A673 (cell line): ENCODE data around the gene PTCHD1. TPM values are rescaled to one million over a fixed set of nuclear protein-coding genes. Genes with fewer than 3 reads are reported as not detected.

Source experiments
- BruUV-seq: library from RNA; stranded (reverse); fragments of 400-500 nt; replicated peaks from 2 replicates; lab custom pipeline; 2021; lab: Mats Ljungman, UMichigan
- CTCF ChIA-PET: fragments of 300-600 bp; sonication (Branson Sonifier 250); formaldehyde crosslinking; loops from one replicate; lab custom pipeline; 2022; ENCODE audit warnings: antibody characterized with exemption; lab: Charles Lee
- POLR2A ChIA-PET: fragments of 300-600 bp; sonication (Branson Sonifier 250); formaldehyde crosslinking; loops from one replicate; lab custom pipeline; 2022; ENCODE audit warnings: antibody characterized with exemption; ENCODE audit not compliant: low non-redundant PET; lab: Charles Lee
- DNase-seq: peaks from one replicate; pipeline ENCODE4 v3.0.0-alpha.2; 2015; ENCODE audit warnings: low spot score
- H3K27ac ChIP-seq: fragments of 200-600 bp; sonication (generic); 2 replicates; pipeline ENCODE4 v1.5.1; 2016; ENCODE audit warnings: mixed run types, low read depth, mild to moderate bottlenecking, mixed read lengths, antibody characterized with exemption, low read length; ENCODE audit not compliant: poor library complexity, severe bottlenecking
- H3K27me3 ChIP-seq: fragments of 200-600 bp; sonication (generic); replicated peaks from 2 replicates; pipeline ENCODE4 v1.6.1; 2017; ENCODE audit warnings: mixed run types, low read depth, mild to moderate bottlenecking, mixed read lengths, antibody characterized with exemption, low read length; ENCODE audit not compliant: insufficient read depth, poor library complexity
- H3K36me3 ChIP-seq: fragments of 200-600 bp; sonication (generic); 2 replicates; pipeline ENCODE4 v1.6.1; 2016; ENCODE audit warnings: mixed run types, mild to moderate bottlenecking, mixed read lengths, antibody characterized with exemption, low read length; ENCODE audit not compliant: insufficient read depth, poor library complexity, severe bottlenecking
- H3K4me1 ChIP-seq: fragments of 200-600 bp; sonication (generic); 2 replicates; pipeline ENCODE4 v1.6.1; 2017; ENCODE audit warnings: mixed run types, mild to moderate bottlenecking, mixed read lengths, antibody characterized with exemption, low read length; ENCODE audit not compliant: insufficient read depth, poor library complexity, severe bottlenecking
- H3K4me3 ChIP-seq: fragments of 200-600 bp; sonication (generic); 2 replicates; pipeline ENCODE4 v1.5.1; 2016; ENCODE audit warnings: low read depth, mixed run types, mild to moderate bottlenecking, mixed read lengths, low read length; ENCODE audit not compliant: poor library complexity, severe bottlenecking
- H3K9me3 ChIP-seq: fragments of 200-600 bp; sonication (generic); 2 replicates; pipeline ENCODE4 v1.6.1; 2016; ENCODE audit warnings: mixed run types, low read depth, mild to moderate bottlenecking, mixed read lengths, antibody characterized with exemption, low read length; ENCODE audit not compliant: poor library complexity, severe bottlenecking
- EZH2 ChIP-seq: fragments of 200-600 bp; sonication (generic); IDR thresholded peaks from 2 replicates; pipeline ENCODE4 v1.6.1; 2017; ENCODE audit warnings: borderline replicate concordance, low read depth, mild to moderate bottlenecking, mixed read lengths, antibody characterized with exemption, low read length; ENCODE audit not compliant: poor library complexity, severe bottlenecking
- intact Hi-C: fragments of 100-400 bp; cut with micrococcal nuclease; formaldehyde crosslinking; loops from one replicate; pipeline ENCODE4 v1.10.0; 2022; ENCODE audit not compliant: unreplicated experiment
- total RNA-seq: library from RNA; stranded (reverse); gene quantifications from 2 replicates; pipeline ENCODE4 v1.2.3, GENCODE V29; 2021
- TF ChIP-seq, protein P1 (sequence below): fragments of 300-800, 200-600 bp; sonication (generic); conservative IDR thresholded peaks from 2 replicates; pipeline ENCODE4 v1.5.1; 2017; ENCODE audit warnings: low read depth, mild to moderate bottlenecking, antibody characterized with exemption, low read length, moderate library complexity, mixed read lengths

Gene PTCHD1
- total RNA-seq, 1 experiment from 2014 or later, result 0.02 TPM

- Histone ChIP-seq H3K27ac (no peak overlapping the region), H3K4me1 (no peaks in the 10 kb centered on the region), H3K4me3 (no peak overlapping the region), H3K36me3 (no peaks in the 10 kb centered on the region), H3K27me3 (no peaks in the 10 kb centered on the region), H3K9me3 (no peaks in the 10 kb centered on the region)
- DNase-seq, result no peak
- ChIA-PET POLR2A (no interaction called here), CTCF (interaction anchor here (0.7 kb wide), 1 partner anchor 1122 kb away, joined by 3 read pairs; no protein-coding TSS in a partner anchor)
- no peak for TF ChIP-seq EZH2
- intact Hi-C loops, result no loop called here
- BruUV-seq, result no TSS peak
Observed at GRCh38 chrX:23386260-23386659, 51.6 kb downstream of the PTCHD1 start.

DNA sequence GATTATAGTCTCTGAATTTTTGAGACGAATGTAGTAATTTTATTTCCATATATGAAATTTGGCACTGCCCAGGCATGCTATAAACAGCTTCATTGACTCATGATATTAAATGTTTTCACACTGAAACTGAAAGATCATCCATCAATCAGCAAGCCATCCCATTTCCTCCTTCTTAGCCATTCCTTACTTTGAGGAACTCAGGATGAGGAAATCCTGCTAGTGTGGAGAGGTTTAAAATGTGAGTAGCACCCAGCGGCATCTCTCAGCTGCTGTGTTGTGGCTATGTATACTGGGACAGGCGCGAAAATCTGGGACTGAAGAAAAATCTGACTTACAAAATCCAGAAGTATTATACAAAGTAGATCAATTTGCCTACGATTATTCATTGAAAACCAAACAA is 52.1 kb downstream of the PTCHD1 start:
- intact Hi-C loops, result no loop called here
- no peaks in the 10 kb centered on the region for H3K36me3 ChIP-seq
- no TSS peak for BruUV-seq
- no peak for TF ChIP-seq EZH2
- TF ChIP-seq, protein P1, sequence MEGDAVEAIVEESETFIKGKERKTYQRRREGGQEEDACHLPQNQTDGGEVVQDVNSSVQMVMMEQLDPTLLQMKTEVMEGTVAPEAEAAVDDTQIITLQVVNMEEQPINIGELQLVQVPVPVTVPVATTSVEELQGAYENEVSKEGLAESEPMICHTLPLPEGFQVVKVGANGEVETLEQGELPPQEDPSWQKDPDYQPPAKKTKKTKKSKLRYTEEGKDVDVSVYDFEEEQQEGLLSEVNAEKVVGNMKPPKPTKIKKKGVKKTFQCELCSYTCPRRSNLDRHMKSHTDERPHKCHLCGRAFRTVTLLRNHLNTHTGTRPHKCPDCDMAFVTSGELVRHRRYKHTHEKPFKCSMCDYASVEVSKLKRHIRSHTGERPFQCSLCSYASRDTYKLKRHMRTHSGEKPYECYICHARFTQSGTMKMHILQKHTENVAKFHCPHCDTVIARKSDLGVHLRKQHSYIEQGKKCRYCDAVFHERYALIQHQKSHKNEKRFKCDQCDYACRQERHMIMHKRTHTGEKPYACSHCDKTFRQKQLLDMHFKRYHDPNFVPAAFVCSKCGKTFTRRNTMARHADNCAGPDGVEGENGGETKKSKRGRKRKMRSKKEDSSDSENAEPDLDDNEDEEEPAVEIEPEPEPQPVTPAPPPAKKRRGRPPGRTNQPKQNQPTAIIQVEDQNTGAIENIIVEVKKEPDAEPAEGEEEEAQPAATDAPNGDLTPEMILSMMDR, result no peak
- no peaks in the 10 kb centered on the region for H3K4me1 ChIP-seq
- no peaks in the 10 kb centered on the region for H3K9me3 ChIP-seq
- H3K27ac ChIP-seq, result no peak overlapping the region
- H3K4me3 ChIP-seq, result no peak overlapping the region
- H3K27me3 ChIP-seq, result no peaks in the 10 kb centered on the region
- DNase-seq, result no peak
- ChIA-PET POLR2A (no interaction called here), CTCF (interaction anchor here (0.7 kb wide), 1 partner anchor 1123 kb away, joined by 3 read pairs; no protein-coding TSS in a partner anchor)

GRCh38 chrX:23387550-23388184 is 53.0 kb downstream of the PTCHD1 start:
- ChIA-PET CTCF (no interaction called here), POLR2A (no interaction called here)
- no TSS peak for BruUV-seq
- Histone ChIP-seq H3K36me3 (no peaks in the 10 kb centered on the region), H3K9me3 (no peaks in the 10 kb centered on the region), H3K27ac (no peak overlapping the region), H3K4me3 (no peak overlapping the region), H3K27me3 (no peaks in the 10 kb centered on the region), H3K4me1 (no peaks in the 10 kb centered on the region)
- no peak for DNase-seq
- no peak for TF ChIP-seq EZH2
- TF ChIP-seq, protein P1, result no peak
- intact Hi-C loops, result no loop called here

GRCh38 chrX:23389196-23389792 is 54.6 kb downstream of the PTCHD1 start:
- TF ChIP-seq EZH2, result no peak
- TF ChIP-seq, protein P1, result no peak
- H3K9me3 ChIP-seq, result no peaks in the 10 kb centered on the region
- no peak for DNase-seq

More at GRCh38 chrX:23389196-23389792, 54.6 kb downstream of the PTCHD1 start:
- Histone ChIP-seq H3K36me3 (no peaks in the 10 kb centered on the region), H3K4me1 (no peaks in the 10 kb centered on the region), H3K4me3 (no peak overlapping the region), H3K27me3 (no peaks in the 10 kb centered on the region), H3K27ac (no peak overlapping the region)
- intact Hi-C loops, result no loop called here
- CTCF ChIA-PET, result no interaction called here
- POLR2A ChIA-PET, result no interaction called here
- BruUV-seq, result no TSS peak
